ENCODE data around the gene ARL6IP6. TPM values are rescaled to one million over a fixed set of nuclear protein-coding genes. Genes with fewer than 3 reads are reported as not detected.

ARL6IP6 gene
- total and polyA plus RNA-seq, 8 donors, result 2.2 to 134 (median 12.8) TPM

GRCh38 chr2:152796941-152797340, 78.5 kb downstream of the ARL6IP6 start:
- intact Hi-C loops (cut with DNase I; ENCODE audit: low total_unique reads), result no loop called here
- H3K4me1 ChIP-seq, result no peaks in the 10 kb centered on the region
- no peak for DNase-seq
- no peaks in the 10 kb centered on the region for H3K36me3 ChIP-seq
- no peak for TF ChIP-seq EP300 (IDR thresholded peaks at IDR 0.05)
- no peak for TF ChIP-seq POLR2AphosphoS5 (IDR thresholded peaks at IDR 0.05)
- H3K9me3 ChIP-seq, result peaks cover 0 to 4% (median 0%) of the 10 kb centered on the region in 4 donors
- no peaks in the 10 kb centered on the region for H3K27me3 ChIP-seq
- no peak overlapping the region for H3K4me3 ChIP-seq
- 32 to 53% (median 45%) methylated on average over 1 of the region's 1 CpG for WGBS, 5 donors
- no peak overlapping the region for H3K27ac ChIP-seq

- Histone ChIP-seq H3K4me1 (no peaks in the 10 kb centered on the region), H3K27ac (no peak overlapping the region), H3K9me3 (no peaks in the 10 kb centered on the region), H3K4me3 (no peak overlapping the region), H3K27me3 (no peaks in the 10 kb centered on the region), H3K36me3 (no peaks in the 10 kb centered on the region)
- WGBS, 5 donors, result 92 to 96% (median 95%) methylated on average over 8 to 29 of the region's 29 CpGs
- DNase-seq, result no peak
- TF ChIP-seq POLR2A (IDR thresholded peaks at IDR 0.05), result no peak
- no peak for TF ChIP-seq POLR2AphosphoS5 (IDR thresholded peaks at IDR 0.05)
- no peak for TF ChIP-seq EP300 (IDR thresholded peaks at IDR 0.05)
- TF ChIP-seq CTCF (IDR thresholded peaks at IDR 0.05), result no peak
- intact Hi-C loops (cut with DNase I; ENCODE audit: low total_unique reads), result no loop called here
These were observed 86.4 kb downstream of the ARL6IP6 start for GRCh38 chr2:152804687-152805408.

- intact Hi-C loops (cut with DNase I; ENCODE audit: low total_unique reads), result no loop called here
- WGBS, 5 donors, result 78 to 93% (median 84%) methylated on average over 3 of the region's 3 CpGs
- no peak for TF ChIP-seq EP300 (IDR thresholded peaks at IDR 0.05)
- TF ChIP-seq CTCF (IDR thresholded peaks at IDR 0.05), result no peak
- no peak for TF ChIP-seq POLR2AphosphoS5 (IDR thresholded peaks at IDR 0.05)
- no peak for TF ChIP-seq POLR2A (IDR thresholded peaks at IDR 0.05)
These were observed 93.5 kb downstream of the ARL6IP6 start for GRCh38 chr2:152811916-152812315.

More at GRCh38 chr2:152811916-152812315, 93.5 kb downstream of the ARL6IP6 start:
- H3K27ac ChIP-seq, result no peak overlapping the region
- no peaks in the 10 kb centered on the region for H3K36me3 ChIP-seq
- H3K9me3 ChIP-seq, result peaks cover 0 to 20% (median 13%) of the 10 kb centered on the region in 4 donors
- no peaks in the 10 kb centered on the region for H3K4me1 ChIP-seq
- H3K4me3 ChIP-seq, result no peak overlapping the region
- no peaks in the 10 kb centered on the region for H3K27me3 ChIP-seq
- no peak for DNase-seq

Other genes starting within 250 kb of the ARL6IP6 start
- 100 to 1,000 TPM in 2 of 5 donors, 10 to 100 TPM in 3; 69.8 to 185 (median 98.2) TPM for gene PRPF40A, start 1.2 kb upstream of the ARL6IP6 start, total RNA-seq
- gene PRPF40A, start 1.2 kb upstream of the ARL6IP6 start, polyA plus RNA-seq, result 10 to 100 TPM; 11.3 to 25.1 (median 23.0) TPM